Left lung (tissue), 10 donors: Measurements from ENCODE around the gene AMHR2. TPM values are rescaled to one million over a fixed set of nuclear protein-coding genes. Genes with fewer than 3 reads are reported as not detected.

Source experiments
- ATAC-seq: fragments of 200-7000 bp; cut with Tn5 transposase; one replicate; pipeline ENCODE4 v1.9.1; 2020; ENCODE audit warnings: moderate library complexity
- DNase-seq, 4 donors: peaks; one replicate each; pipeline ENCODE4 v3.0.0-alpha.2; 2013 to 2020
- H3K27ac ChIP-seq, 2 donors: fragments of 200-600 bp; sonication (generic) in 1 of 2; one replicate each; pipeline versions ENCODE4 v1.5.0 to v1.8.0; 2020 to 2021
- H3K27me3 ChIP-seq, 2 donors: fragments of 200-600 bp; sonication (generic) in 1 of 2; one replicate each; pipeline versions ENCODE4 v1.5.0 to v1.8.0; 2020 to 2021
- H3K36me3 ChIP-seq, 2 donors: fragments of 200-600 bp; sonication (generic) in 1 of 2; one replicate each; pipeline versions ENCODE4 v1.5.0 to v1.8.0; 2020 to 2021
- H3K4me1 ChIP-seq, 2 donors: fragments of 200-600 bp; one replicate each; pipeline ENCODE4 v1.8.0; 2021
- H3K4me3 ChIP-seq, 2 donors: fragments of 200-600 bp; sonication (generic) in 1 of 2; one replicate each; pipeline versions ENCODE4 v1.5.0 to v1.8.0; 2020 to 2021; ENCODE audit warnings: mild to moderate bottlenecking in 1 of 2
- H3K9me3 ChIP-seq, 2 donors: fragments of 200-600 bp; sonication (generic) in 1 of 2; one replicate each; pipeline versions ENCODE4 v1.5.0 to v1.8.0; 2020 to 2021
- CTCF ChIP-seq, 2 donors: fragments of 200-600 bp; sonication (generic) in 1 of 2; IDR thresholded peaks; one replicate each; pipeline versions ENCODE4 v1.5.0 to v1.8.0; 2021; ENCODE audit warnings: antibody characterized with exemption in 2 of 2
- intact Hi-C, 2 donors: fragments of 100-400 bp; cut with DNase I; formaldehyde crosslinking; loops; one replicate each; pipeline versions ENCODE4 v1.11.2 to v1.14.2; 2022
- polyA plus RNA-seq, 6 donors: library from polyadenylated mRNA; unstranded; fragments of 120-200 nt; gene quantifications; one replicate each; pipeline ENCODE4 v1.2.1, GENCODE V29; 2013; ENCODE audit not compliant: insufficient read length in 6 of 6
- total RNA-seq, 2 donors: library from RNA; stranded (reverse); fragmentation: NEBNext Ultra II Directional; extraction: Animal tissue kit (Norgen Biotek cat#: 25700); gene quantifications; one replicate each; pipeline ENCODE4 v1.2.1, GENCODE V29; 2021
- donor health status: DM: no; HTN: yes; CAD: no.
- donor health status: DM: no; HTN: no; CAD: no.

AMHR2 gene
- total and polyA plus RNA-seq, 8 donors: 0.18 to 3.7 (median 3.3) TPM; not detected in 1

GRCh38 chr12:53478865-53479264 lies 55.2 kb downstream of the AMHR2 start:
- intact Hi-C loops: no loop called here
- no peaks in the 10 kb centered on the region for H3K9me3 ChIP-seq
- peaks cover 0 to 40% of the 10 kb centered on the region in 2 donors for H3K4me1 ChIP-seq
- H3K4me3 ChIP-seq: no peak overlapping the region
- no peak for TF ChIP-seq CTCF (IDR thresholded peaks at IDR 0.05)
- H3K36me3 ChIP-seq: peaks cover 0 to 100% of the 10 kb centered on the region in 2 donors
- H3K27me3 ChIP-seq: no peaks in the 10 kb centered on the region
- DNase-seq (no peak), ATAC-seq (no peak)
- H3K27ac ChIP-seq: peak overlapping the region in 1 of 2 donors; percentile 33

GRCh38 chr12:53479331-53479730 lies 55.7 kb downstream of the AMHR2 start:
- intact Hi-C loops: no loop called here
- H3K36me3 ChIP-seq: peaks cover 0 to 100% of the 10 kb centered on the region in 2 donors
- H3K9me3 ChIP-seq: no peaks in the 10 kb centered on the region
- no peak overlapping the region for H3K4me3 ChIP-seq
- DNase-seq: no peak
- peak overlapping the region in 1 of 2 donors; percentile 33 for H3K27ac ChIP-seq
- ATAC-seq: no peak
- peaks cover 0 to 36% of the 10 kb centered on the region in 2 donors for H3K4me1 ChIP-seq
- no peak for TF ChIP-seq CTCF (IDR thresholded peaks at IDR 0.05)
- no peaks in the 10 kb centered on the region for H3K27me3 ChIP-seq

- Histone ChIP-seq H3K36me3 (peaks cover 0 to 100% of the 10 kb centered on the region in 2 donors), H3K9me3 (no peaks in the 10 kb centered on the region), H3K27me3 (no peaks in the 10 kb centered on the region), H3K4me3 (no peak overlapping the region), H3K27ac (no peak overlapping the region), H3K4me1 (peaks cover 0 to 29% of the 10 kb centered on the region in 2 donors)
- DNase-seq (no peak), ATAC-seq (no peak)
- intact Hi-C loops: no loop called here
- no peak for TF ChIP-seq CTCF (IDR thresholded peaks at IDR 0.05)
These were observed 57.1 kb downstream of the AMHR2 start for GRCh38 chr12:53480491-53481442.

Other genes starting within 250 kb of the AMHR2 start
- 10 to 100 TPM; 34.6 to 39.2 TPM for gene ZNF740, start 243.1 kb upstream of the AMHR2 start, total RNA-seq
- 10 to 100 TPM; 59.2 to 67.4 (median 65.2) TPM for gene ZNF740, start 243.1 kb upstream of the AMHR2 start, polyA plus RNA-seq
- gene CSAD, start 242.9 kb upstream of the AMHR2 start, total RNA-seq: 10 to 100 TPM; 33.1 to 36.3 TPM
- gene CSAD, start 242.9 kb upstream of the AMHR2 start, polyA plus RNA-seq: 100 to 1,000 TPM in 2 of 6 donors, 10 to 100 TPM in 4; 71.5 to 109 (median 97.0) TPM
- gene ITGB7, start 216.6 kb upstream of the AMHR2 start, total RNA-seq: 10 to 100 TPM in 1 of 2 donors, 1 to 10 TPM in 1; 3.8 to 10.9 TPM
- 1 to 10 TPM; 1.1 to 2.8 (median 1.7) TPM for gene ITGB7, start 216.6 kb upstream of the AMHR2 start, polyA plus RNA-seq
- gene RARG, start 191.6 kb upstream of the AMHR2 start, total RNA-seq: 10 to 100 TPM; 38.2 to 38.6 TPM
- 10 to 100 TPM; 43.1 to 62.5 (median 47.7) TPM for gene RARG, start 191.6 kb upstream of the AMHR2 start, polyA plus RNA-seq
- gene ESPL1, start 155.6 kb upstream of the AMHR2 start, total RNA-seq: 1 to 10 TPM; 2.8 to 4.1 TPM
- gene ESPL1, start 155.6 kb upstream of the AMHR2 start, polyA plus RNA-seq: 10 to 100 TPM in 5 of 6 donors, 1 to 10 TPM in 1; 8.6 to 21.7 (median 12.9) TPM
- gene PFDN5, start 128.3 kb upstream of the AMHR2 start, total RNA-seq: 100 to 1,000 TPM; 321 to 370 TPM
- 100 to 1,000 TPM; 651 to 800 (median 738) TPM for gene PFDN5, start 128.3 kb upstream of the AMHR2 start, polyA plus RNA-seq
- gene MYG1, start 124.2 kb upstream of the AMHR2 start, total RNA-seq: 10 to 100 TPM; 27.7 to 45.2 TPM
- 10 to 100 TPM; 40.2 to 51.0 (median 48.5) TPM for gene MYG1, start 124.2 kb upstream of the AMHR2 start, polyA plus RNA-seq
- gene AAAS, start 102.2 kb upstream of the AMHR2 start, total RNA-seq: 10 to 100 TPM; 44.0 to 51.2 TPM
- gene AAAS, start 102.2 kb upstream of the AMHR2 start, polyA plus RNA-seq: 10 to 100 TPM; 71.8 to 87.9 (median 79.6) TPM
- gene SP7, start 87.5 kb upstream of the AMHR2 start, total RNA-seq: under 1 TPM in 1 of 2 donors, not detected in 1; 0.64 TPM
- gene SP7, start 87.5 kb upstream of the AMHR2 start, polyA plus RNA-seq: under 1 TPM; 0.11 to 0.31 (median 0.15) TPM
- 10 to 100 TPM; 69.5 to 78.0 TPM for gene SP1, start 43.7 kb upstream of the AMHR2 start, total RNA-seq
- gene SP1, start 43.7 kb upstream of the AMHR2 start, polyA plus RNA-seq: 10 to 100 TPM; 74.1 to 82.0 (median 79.7) TPM
- 100 to 1,000 TPM; 146 to 155 TPM for gene PRR13, start 17.9 kb downstream of the AMHR2 start, total RNA-seq
- 100 to 1,000 TPM in 4 of 6 donors, 10 to 100 TPM in 2; 82.7 to 123 (median 107) TPM for gene PRR13, start 17.9 kb downstream of the AMHR2 start, polyA plus RNA-seq
- gene PCBP2, start 28.2 kb downstream of the AMHR2 start, total RNA-seq: 100 to 1,000 TPM; 634 to 679 TPM
- gene PCBP2, start 28.2 kb downstream of the AMHR2 start, polyA plus RNA-seq: 1,000 to 10,000 TPM in 5 of 6 donors, 100 to 1,000 TPM in 1; 986 to 1,132 (median 1,062) TPM
- 10 to 100 TPM; 19.9 to 24.2 TPM for gene MAP3K12, start 75.6 kb downstream of the AMHR2 start, total RNA-seq
- 10 to 100 TPM; 28.7 to 38.0 (median 32.2) TPM for gene MAP3K12, start 75.6 kb downstream of the AMHR2 start, polyA plus RNA-seq
- gene TARBP2, start 77.4 kb downstream of the AMHR2 start, total RNA-seq: 10 to 100 TPM; 35.6 to 39.9 TPM
- gene TARBP2, start 77.4 kb downstream of the AMHR2 start, polyA plus RNA-seq: 10 to 100 TPM; 43.5 to 58.6 (median 50.1) TPM
- not detected for gene NPFF, start 83.6 kb downstream of the AMHR2 start, total RNA-seq
- 1 to 10 TPM in 2 of 6 donors, under 1 TPM in 3, not detected in 1; 0.65 to 1.1 (median 0.94) TPM for gene NPFF, start 83.6 kb downstream of the AMHR2 start, polyA plus RNA-seq
- gene ATF7, start 202.5 kb downstream of the AMHR2 start, total RNA-seq: 10 to 100 TPM; 48.7 to 58.5 TPM
- 10 to 100 TPM; 61.4 to 72.5 (median 66.4) TPM for gene ATF7, start 202.5 kb downstream of the AMHR2 start, polyA plus RNA-seq